Esophagus squamous epithelium (tissue), 4 donors: ENCODE results near the gene RGR.

Experiments
- CTCF ChIP-seq, 6 experiments: fragments of 450-650 bp in 4 of 6; fragments of 200-600 bp in 2 of 6; sonication (generic) in 2 of 6; IDR thresholded peaks; one replicate each; pipeline ENCODE4 v1.5.1; 2016 to 2019; ENCODE audit warnings: antibody characterized with exemption in 6 of 6, mild to moderate bottlenecking in 4 of 6, moderate library complexity in 4 of 6
- POLR2A ChIP-seq, 4 donors: fragments of 450-650 bp; IDR thresholded peaks; one replicate each; pipeline ENCODE4 v1.6.1; 2017; ENCODE audit warnings: antibody characterized with exemption in 4 of 4, mild to moderate bottlenecking in 4 of 4, moderate library complexity in 3 of 4

- TF ChIP-seq CTCF (IDR thresholded peaks at IDR 0.05): no peak
- no peak for TF ChIP-seq POLR2A (IDR thresholded peaks at IDR 0.05)
Measured at GRCh38 chr10:84265418-84265817, 20.6 kb downstream of the RGR start.
